T-helper 9 cell (primary cell): ENCODE data around the gene RNF121.

Source experiments
- DNase-seq: peaks from one replicate; pipeline ENCODE4 v3.0.0-alpha.2; 2020

Gene RNF121

GRCh38 chr11:72007089-72007476, 78.2 kb downstream of the RNF121 start:
- DNase-seq = no peak

GRCh38 chr11:72007587-72007986, 78.7 kb downstream of the RNF121 start:
- no peak for DNase-seq

- DNase-seq = no peak
Measured at GRCh38 chr11:72008728-72009127, 79.9 kb downstream of the RNF121 start.

- no peak for DNase-seq
Measured at GRCh38 chr11:72009156-72009555, 80.3 kb downstream of the RNF121 start.

GRCh38 chr11:72010529-72011233, 81.8 kb downstream of the RNF121 start:
- no peak for DNase-seq

- no peak for DNase-seq
Measured at GRCh38 chr11:72012091-72012630, 83.3 kb downstream of the RNF121 start.

GRCh38 chr11:72012897-72013721, 84.3 kb downstream of the RNF121 start:
- no peak for DNase-seq

GRCh38 chr11:72013765-72014711, 85.2 kb downstream of the RNF121 start:
- DNase-seq = no peak

- no peak for DNase-seq
Measured at GRCh38 chr11:72014761-72015320, 86.0 kb downstream of the RNF121 start.

- no peak for DNase-seq
Measured at GRCh38 chr11:72015511-72016061, 86.7 kb downstream of the RNF121 start.

- no peak for DNase-seq
Measured at GRCh38 chr11:72018171-72018570, 89.3 kb downstream of the RNF121 start.

- DNase-seq = no peak
Measured at GRCh38 chr11:72023335-72023734, 94.5 kb downstream of the RNF121 start.

- no peak for DNase-seq
Measured at GRCh38 chr11:72024069-72024754, 95.4 kb downstream of the RNF121 start.

- no peak for DNase-seq
Measured at GRCh38 chr11:72026090-72026489, 97.2 kb downstream of the RNF121 start.

- no peak for DNase-seq
Measured at GRCh38 chr11:72030472-72031045, 101.7 kb downstream of the RNF121 start.

- DNase-seq = no peak
Measured at GRCh38 chr11:72036687-72037086, 107.8 kb downstream of the RNF121 start.

GRCh38 chr11:72037554-72038311, 108.9 kb downstream of the RNF121 start:
- no peak for DNase-seq

GRCh38 chr11:72038491-72038890, 109.6 kb downstream of the RNF121 start:
- no peak for DNase-seq

- DNase-seq = no peak
Measured at GRCh38 chr11:72039031-72039855, 110.4 kb downstream of the RNF121 start.
